BE2C (cell line): ENCODE measurements around the gene ARHGAP42.

Experiments
- DNase-seq: peaks from one replicate; pipeline ENCODE4 v3.0.0-alpha.2; 2020
- H3K27me3 ChIP-seq: fragments of 250-450 bp; sonication (Bioruptor Pico); 2 replicates; pipeline ENCODE4 v1.5.1; 2020; ENCODE audit warnings: mild to moderate bottlenecking
- H3K36me3 ChIP-seq: fragments of 250-450 bp; sonication (Bioruptor Pico); 2 replicates; pipeline ENCODE4 v1.5.1; 2020; ENCODE audit warnings: mild to moderate bottlenecking
- H3K4me1 ChIP-seq: fragments of 250-450 bp; sonication (Bioruptor Pico); 2 replicates; pipeline ENCODE4 v1.5.1; 2020
- H3K4me3 ChIP-seq: 2 replicates; pipeline ENCODE4 v1.5.1; 2011; ENCODE audit warnings: low read depth, low read length
- H3K9me3 ChIP-seq: fragments of 250-450 bp; sonication (Bioruptor Pico); 2 replicates; pipeline ENCODE4 v1.5.1; 2020
- TF ChIP-seq, protein P1 (sequence below): IDR thresholded peaks from 2 replicates; pipeline ENCODE4 v1.5.1; 2012; ENCODE audit warnings: mild to moderate bottlenecking, low read depth, low read length

Gene ARHGAP42

DNA sequence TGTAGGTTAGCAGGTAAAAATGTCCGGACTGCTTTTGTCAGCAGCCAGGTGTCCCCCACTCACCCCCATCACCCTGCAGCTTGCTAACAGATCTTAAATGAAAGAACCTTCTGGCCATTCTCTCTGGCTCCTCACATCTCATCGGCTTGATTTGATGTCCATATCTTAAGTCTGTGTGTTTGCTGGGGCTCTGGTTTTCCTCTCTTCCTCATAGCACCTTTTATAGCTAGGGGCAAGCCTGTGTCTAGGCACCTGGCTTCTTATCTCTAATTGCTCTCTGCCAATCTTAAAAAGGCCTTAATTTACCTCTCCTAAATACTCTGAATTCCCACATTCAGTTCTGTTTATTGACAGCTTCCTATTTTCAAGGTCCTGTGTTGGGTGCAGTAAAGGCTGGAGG, 72.0 kb downstream of the ARHGAP42 start:
- no peaks in the 10 kb centered on the region for H3K27me3 ChIP-seq
- TF ChIP-seq, protein P1, sequence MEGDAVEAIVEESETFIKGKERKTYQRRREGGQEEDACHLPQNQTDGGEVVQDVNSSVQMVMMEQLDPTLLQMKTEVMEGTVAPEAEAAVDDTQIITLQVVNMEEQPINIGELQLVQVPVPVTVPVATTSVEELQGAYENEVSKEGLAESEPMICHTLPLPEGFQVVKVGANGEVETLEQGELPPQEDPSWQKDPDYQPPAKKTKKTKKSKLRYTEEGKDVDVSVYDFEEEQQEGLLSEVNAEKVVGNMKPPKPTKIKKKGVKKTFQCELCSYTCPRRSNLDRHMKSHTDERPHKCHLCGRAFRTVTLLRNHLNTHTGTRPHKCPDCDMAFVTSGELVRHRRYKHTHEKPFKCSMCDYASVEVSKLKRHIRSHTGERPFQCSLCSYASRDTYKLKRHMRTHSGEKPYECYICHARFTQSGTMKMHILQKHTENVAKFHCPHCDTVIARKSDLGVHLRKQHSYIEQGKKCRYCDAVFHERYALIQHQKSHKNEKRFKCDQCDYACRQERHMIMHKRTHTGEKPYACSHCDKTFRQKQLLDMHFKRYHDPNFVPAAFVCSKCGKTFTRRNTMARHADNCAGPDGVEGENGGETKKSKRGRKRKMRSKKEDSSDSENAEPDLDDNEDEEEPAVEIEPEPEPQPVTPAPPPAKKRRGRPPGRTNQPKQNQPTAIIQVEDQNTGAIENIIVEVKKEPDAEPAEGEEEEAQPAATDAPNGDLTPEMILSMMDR, result no peak
- DNase-seq, result peak; percentile 28
- H3K4me3 ChIP-seq, result no peak overlapping the region
- H3K36me3 ChIP-seq, result no peaks in the 10 kb centered on the region
- no peaks in the 10 kb centered on the region for H3K9me3 ChIP-seq
- H3K4me1 ChIP-seq, result peaks cover 38% of the 10 kb centered on the region

DNA sequence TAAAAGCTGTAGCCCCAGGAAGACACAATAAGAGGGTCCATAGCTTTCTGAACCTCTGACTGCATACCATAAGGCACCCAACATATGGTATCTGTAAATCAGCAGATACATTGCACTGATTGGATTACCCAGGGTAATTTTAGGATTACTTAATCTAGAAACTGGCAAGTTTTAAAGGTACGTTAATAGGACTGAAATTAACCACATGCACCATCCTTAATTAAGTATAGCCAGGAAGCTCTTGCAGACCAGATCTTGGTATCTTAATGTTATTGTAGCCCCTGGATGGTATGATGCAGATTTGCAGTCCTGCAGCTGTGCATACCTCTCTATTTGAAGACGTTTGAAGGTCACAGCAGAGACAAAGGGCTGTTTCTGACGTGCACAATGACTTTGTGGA, 72.8 kb downstream of the ARHGAP42 start:
- Histone ChIP-seq H3K27me3 (no peaks in the 10 kb centered on the region), H3K36me3 (no peaks in the 10 kb centered on the region), H3K9me3 (no peaks in the 10 kb centered on the region), H3K4me1 (peaks cover 30% of the 10 kb centered on the region), H3K4me3 (no peak overlapping the region)
- TF ChIP-seq, protein P1, result no peak
- DNase-seq, result peak; percentile 36

DNA sequence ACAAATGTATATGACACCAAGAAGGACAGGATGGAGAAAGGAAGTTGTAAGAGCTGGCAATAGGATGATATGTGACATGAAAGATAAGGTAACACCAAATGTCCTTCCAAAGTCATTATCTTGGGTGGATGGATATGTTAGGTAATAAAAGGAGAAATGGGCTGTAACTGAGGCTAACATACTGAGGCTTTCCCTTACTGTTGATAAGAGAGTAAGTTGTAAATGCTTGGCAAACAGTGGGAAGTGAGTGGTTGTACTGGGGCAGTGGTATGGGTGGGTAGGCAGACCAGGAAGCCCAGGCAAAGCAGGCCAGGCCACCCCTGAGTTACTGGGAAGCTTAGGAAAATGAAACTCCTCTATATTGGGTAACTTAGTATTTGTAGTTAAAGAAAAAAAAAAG, 73.7 kb downstream of the ARHGAP42 start:
- no peaks in the 10 kb centered on the region for H3K9me3 ChIP-seq
- DNase-seq, result no peak

DNA sequence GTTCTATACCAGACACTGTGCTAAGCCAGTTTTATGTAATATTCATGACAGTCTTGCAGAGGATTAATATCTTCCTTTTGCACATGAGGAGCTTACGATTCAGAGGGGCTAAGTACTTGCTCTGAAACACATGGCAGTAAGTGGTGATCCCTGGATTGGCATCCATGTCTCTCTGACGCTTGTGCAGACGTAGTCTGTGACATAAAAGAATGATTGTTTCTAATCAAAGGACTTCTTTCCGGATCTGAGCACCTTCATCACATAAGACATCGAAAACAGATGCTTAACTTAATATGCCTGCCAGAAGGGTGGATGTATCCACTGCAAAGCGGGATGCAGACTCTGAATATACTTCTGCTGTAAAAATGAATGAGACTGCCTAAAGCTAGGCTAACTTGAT, 74.8 kb downstream of the ARHGAP42 start:
- Histone ChIP-seq H3K4me3 (no peak overlapping the region), H3K27me3 (no peaks in the 10 kb centered on the region), H3K9me3 (no peaks in the 10 kb centered on the region), H3K4me1 (peaks cover 20% of the 10 kb centered on the region), H3K36me3 (no peaks in the 10 kb centered on the region)
- no peak for DNase-seq
- TF ChIP-seq, protein P1, result no peak

More for the DNA sequence above, 73.7 kb downstream of the ARHGAP42 start:
- no peaks in the 10 kb centered on the region for H3K27me3 ChIP-seq
- H3K4me1 ChIP-seq, result peaks cover 21% of the 10 kb centered on the region
- H3K36me3 ChIP-seq, result no peaks in the 10 kb centered on the region
- TF ChIP-seq, protein P1, result no peak
- no peak overlapping the region for H3K4me3 ChIP-seq

DNA sequence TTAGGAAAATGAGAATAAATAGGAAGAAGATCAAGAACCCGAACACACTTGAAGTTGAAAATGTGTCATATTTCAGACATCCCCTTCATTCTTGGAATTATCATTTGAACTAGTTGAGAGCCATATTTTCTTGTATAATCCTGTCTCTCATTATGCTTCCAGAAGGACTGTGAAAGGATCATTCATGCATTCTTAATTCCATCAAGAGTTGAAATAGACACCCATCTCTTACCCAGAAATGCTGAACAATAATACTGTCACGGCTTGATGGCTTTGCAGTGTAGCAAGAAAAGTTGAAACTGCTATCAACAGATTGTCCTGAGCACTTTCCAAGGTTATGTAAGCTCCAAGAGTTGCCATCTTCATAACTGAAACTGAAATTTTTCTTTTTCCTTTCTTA, 79.7 kb downstream of the ARHGAP42 start:
- TF ChIP-seq, protein P1, result no peak
- Histone ChIP-seq H3K4me3 (no peak overlapping the region), H3K9me3 (no peaks in the 10 kb centered on the region), H3K36me3 (peaks cover 4% of the 10 kb centered on the region; the same call in 1 of the 2 replicates), H3K27me3 (no peaks in the 10 kb centered on the region), H3K4me1 (no peaks in the 10 kb centered on the region)
- DNase-seq, result no peak

DNA sequence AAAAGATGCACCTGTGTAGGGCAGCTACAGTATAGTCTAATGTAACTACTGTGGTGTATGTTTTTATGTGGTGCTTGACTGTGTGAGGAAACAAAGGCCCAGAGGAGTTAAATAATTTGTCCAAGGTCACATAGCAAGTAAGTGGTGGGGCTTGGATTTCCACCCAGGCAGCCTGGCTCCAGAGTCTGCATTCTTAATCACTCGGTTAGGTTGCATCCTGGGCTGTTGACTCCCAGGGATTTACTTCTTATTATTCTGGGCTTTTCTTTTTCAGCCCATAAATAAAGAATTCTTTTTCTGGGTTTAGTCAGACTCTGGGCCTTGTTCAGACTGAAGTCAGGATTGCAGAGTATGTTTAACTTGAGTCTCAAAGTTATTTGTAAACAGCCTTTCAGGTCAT, 82.1 kb downstream of the ARHGAP42 start:
- Histone ChIP-seq H3K4me3 (no peak overlapping the region), H3K4me1 (no peaks in the 10 kb centered on the region), H3K27me3 (no peaks in the 10 kb centered on the region), H3K9me3 (no peaks in the 10 kb centered on the region), H3K36me3 (peaks cover 4% of the 10 kb centered on the region; the same call in 1 of the 2 replicates)
- no peak for DNase-seq
- TF ChIP-seq, protein P1, result no peak
